ENCODE measurements around the gene CRTC1.
A peak's percentile ranks its signal among the peaks of the same experiment; 100 is the strongest.

The CRTC1 gene

DNA sequence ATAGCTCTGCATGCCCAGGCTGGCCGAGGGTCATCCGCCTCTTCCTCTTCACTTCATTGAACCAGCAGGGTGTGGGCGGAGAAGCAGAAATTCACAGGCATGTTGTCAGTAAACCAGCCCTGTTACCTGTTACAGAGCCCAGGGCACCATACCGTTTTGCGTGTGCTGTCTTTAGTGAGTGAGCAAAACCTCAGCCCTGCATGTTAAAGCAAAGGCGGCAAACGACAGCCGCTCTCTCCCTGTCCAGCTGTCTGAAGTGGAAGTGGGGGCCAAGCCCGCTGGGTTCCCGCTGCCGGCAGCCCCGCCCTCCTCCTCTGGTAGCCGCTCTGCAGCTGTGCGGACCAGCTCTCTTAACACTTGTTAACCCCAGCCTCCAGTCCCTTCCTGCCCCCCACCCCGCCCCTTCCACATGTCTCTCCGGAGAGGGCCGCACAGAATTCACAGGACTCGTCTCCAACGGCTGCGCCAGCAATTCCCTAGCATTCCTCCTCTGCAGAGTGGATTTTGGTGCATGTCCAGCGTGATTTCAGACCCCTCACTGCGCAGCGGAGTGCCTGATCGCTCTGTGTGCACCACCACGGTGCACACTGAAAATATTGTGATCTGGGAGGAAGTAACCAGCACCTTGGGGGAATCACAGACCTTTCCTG is 34.0 kb upstream of the CRTC1 start:
- Histone ChIP-seq H2AFZ (no peak overlapping the region), H3K36me3 (ENCODE audit: control insufficient read depth, insufficient read depth, low read length) (no peaks in the 10 kb centered on the region), H3K4me2 (ENCODE audit: low read length) (no peak overlapping the region), H3K27ac (peak overlapping the region; percentile 39), H3K9me3 (ENCODE audit: control insufficient read depth, low read length) (no peaks in the 10 kb centered on the region), H3K79me2 (peaks cover 33% of the 10 kb centered on the region), H3K4me1 (no peaks in the 10 kb centered on the region), H3K27me3 (ENCODE audit: control insufficient read depth, insufficient read depth, low read length) (no peaks in the 10 kb centered on the region), H3K4me3 (ENCODE audit: low read depth, low read length) (no peak overlapping the region), H3K9ac (no peak overlapping the region)
- TF ChIP-seq, protein P1, sequence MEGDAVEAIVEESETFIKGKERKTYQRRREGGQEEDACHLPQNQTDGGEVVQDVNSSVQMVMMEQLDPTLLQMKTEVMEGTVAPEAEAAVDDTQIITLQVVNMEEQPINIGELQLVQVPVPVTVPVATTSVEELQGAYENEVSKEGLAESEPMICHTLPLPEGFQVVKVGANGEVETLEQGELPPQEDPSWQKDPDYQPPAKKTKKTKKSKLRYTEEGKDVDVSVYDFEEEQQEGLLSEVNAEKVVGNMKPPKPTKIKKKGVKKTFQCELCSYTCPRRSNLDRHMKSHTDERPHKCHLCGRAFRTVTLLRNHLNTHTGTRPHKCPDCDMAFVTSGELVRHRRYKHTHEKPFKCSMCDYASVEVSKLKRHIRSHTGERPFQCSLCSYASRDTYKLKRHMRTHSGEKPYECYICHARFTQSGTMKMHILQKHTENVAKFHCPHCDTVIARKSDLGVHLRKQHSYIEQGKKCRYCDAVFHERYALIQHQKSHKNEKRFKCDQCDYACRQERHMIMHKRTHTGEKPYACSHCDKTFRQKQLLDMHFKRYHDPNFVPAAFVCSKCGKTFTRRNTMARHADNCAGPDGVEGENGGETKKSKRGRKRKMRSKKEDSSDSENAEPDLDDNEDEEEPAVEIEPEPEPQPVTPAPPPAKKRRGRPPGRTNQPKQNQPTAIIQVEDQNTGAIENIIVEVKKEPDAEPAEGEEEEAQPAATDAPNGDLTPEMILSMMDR (IDR thresholded peaks at IDR 0.05), result no peak

DNA sequence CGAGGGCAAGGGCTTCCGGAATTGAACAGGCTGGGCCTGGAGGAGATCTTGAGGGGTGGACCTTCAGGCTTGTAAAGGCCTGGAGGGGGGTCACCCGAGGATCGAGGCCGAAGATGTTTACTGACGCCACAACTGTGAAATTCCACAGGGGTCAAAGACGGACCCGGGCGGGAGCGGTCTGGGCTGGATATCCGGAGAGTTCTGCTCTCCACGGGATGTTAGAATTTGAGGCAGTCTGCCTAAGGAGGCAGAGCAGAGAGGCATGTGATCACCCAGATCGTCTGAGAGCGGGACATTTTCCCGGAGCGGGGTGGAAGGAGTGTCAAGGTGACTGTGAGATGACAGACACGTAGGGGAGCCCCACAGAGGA is 33.5 kb upstream of the CRTC1 start:
- Histone ChIP-seq H2AFZ (no peak overlapping the region), H3K9ac (no peak overlapping the region), H3K36me3 (ENCODE audit: control insufficient read depth, insufficient read depth, low read length) (no peaks in the 10 kb centered on the region), H3K27ac (peak overlapping the region; percentile 56), H3K79me2 (peaks cover 31% of the 10 kb centered on the region), H3K4me2 (ENCODE audit: low read length) (no peak overlapping the region), H3K9me3 (ENCODE audit: control insufficient read depth, low read length) (no peaks in the 10 kb centered on the region), H3K4me3 (ENCODE audit: low read depth, low read length) (no peak overlapping the region), H3K4me1 (no peaks in the 10 kb centered on the region), H3K27me3 (ENCODE audit: control insufficient read depth, insufficient read depth, low read length) (no peaks in the 10 kb centered on the region)
- TF ChIP-seq, protein P1 (IDR thresholded peaks at IDR 0.05), result no peak

DNA sequence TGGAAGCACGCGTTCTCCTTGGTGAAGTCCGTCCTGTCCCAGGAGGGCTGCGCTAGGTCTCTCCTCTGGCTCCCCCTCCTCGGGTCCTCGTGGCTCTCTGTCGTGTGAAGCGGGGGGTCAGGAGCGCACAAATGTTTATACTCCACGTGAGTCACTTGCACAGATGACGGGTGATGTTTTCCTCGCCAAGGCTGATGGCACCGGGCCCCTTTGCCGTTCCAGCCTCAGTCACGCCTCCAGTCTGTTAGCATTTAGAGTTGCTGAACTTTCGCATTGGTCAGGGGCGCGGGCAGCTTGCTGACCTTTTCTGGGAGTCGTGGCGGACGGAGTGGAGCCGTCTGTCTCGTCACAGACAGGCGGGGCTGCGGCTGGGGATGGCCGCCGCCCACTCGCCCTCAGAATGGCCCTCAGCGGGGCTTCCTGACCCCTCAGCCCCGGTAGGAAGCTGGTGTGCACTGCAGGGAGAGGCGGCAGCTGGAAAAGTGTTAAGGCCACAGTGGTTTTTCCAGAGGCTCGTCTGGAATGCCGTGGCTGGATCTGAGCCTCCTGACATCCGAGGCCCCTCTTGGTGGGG is 32.9 kb upstream of the CRTC1 start:
- TF ChIP-seq, protein P1 (IDR thresholded peaks at IDR 0.05), result no peak
- Histone ChIP-seq H3K9ac (no peak overlapping the region), H3K4me1 (no peaks in the 10 kb centered on the region), H3K79me2 (peaks cover 33% of the 10 kb centered on the region), H2AFZ (no peak overlapping the region), H3K4me2 (ENCODE audit: low read length) (no peak overlapping the region), H3K9me3 (ENCODE audit: control insufficient read depth, low read length) (no peaks in the 10 kb centered on the region), H3K4me3 (ENCODE audit: low read depth, low read length) (no peak overlapping the region), H3K36me3 (ENCODE audit: control insufficient read depth, insufficient read depth, low read length) (no peaks in the 10 kb centered on the region), H3K27ac (peak overlapping the region; percentile 56), H3K27me3 (ENCODE audit: control insufficient read depth, insufficient read depth, low read length) (no peaks in the 10 kb centered on the region)

DNA sequence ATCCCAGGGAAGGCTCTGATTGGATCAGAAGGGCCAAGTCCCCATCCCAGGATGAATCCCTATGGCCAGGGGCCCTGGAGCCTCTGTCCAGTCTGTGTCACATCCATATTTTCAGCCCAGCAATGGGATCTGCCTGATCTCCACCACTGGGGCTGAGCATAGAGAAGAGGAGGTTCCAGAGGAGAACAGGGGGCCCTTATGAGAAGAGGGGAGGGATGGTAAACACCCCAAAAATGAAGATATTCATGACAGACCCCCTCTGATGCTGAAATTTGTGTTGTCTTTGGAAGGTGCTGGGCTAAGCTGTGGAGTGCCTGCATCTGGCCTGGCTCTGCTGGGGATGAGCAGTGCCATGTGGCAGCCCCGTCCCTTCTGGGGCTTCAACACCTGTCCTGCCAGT is 32.2 kb upstream of the CRTC1 start:
- TF ChIP-seq, protein P1 (IDR thresholded peaks at IDR 0.05), result no peak
- H3K4me1 ChIP-seq, result no peaks in the 10 kb centered on the region
- H3K36me3 ChIP-seq (ENCODE audit: control insufficient read depth, insufficient read depth, low read length), result no peaks in the 10 kb centered on the region
- no peak overlapping the region for H3K4me2 ChIP-seq (ENCODE audit: low read length)
- peaks cover 37% of the 10 kb centered on the region for H3K79me2 ChIP-seq
- no peaks in the 10 kb centered on the region for H3K9me3 ChIP-seq (ENCODE audit: control insufficient read depth, low read length)
- no peaks in the 10 kb centered on the region for H3K27me3 ChIP-seq (ENCODE audit: control insufficient read depth, insufficient read depth, low read length)
- no peak overlapping the region for H3K4me3 ChIP-seq (ENCODE audit: low read depth, low read length)
- H3K9ac ChIP-seq, result no peak overlapping the region
- no peak overlapping the region for H3K27ac ChIP-seq
- H2AFZ ChIP-seq, result no peak overlapping the region

DNA sequence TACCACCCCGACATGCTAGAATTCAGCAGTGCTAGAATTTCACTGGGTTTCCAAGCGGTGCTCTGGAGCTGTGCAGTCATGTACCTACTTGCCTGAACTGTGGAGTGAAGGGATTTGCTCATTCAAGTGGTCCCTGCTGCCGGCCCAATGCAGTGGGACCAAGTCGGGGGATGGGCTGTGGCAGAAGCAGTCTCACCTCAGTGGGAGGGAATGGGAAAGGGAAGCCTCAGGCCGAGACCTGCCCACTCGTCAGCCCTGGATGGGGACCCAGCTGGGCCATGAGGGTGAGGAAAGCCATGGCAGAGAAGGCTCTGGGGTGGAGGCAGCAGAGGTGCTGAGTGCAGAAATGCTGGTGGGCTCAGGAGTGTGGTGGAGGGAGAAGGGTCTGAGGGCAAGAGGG is 31.7 kb upstream of the CRTC1 start:
- H3K36me3 ChIP-seq (ENCODE audit: control insufficient read depth, insufficient read depth, low read length), result no peaks in the 10 kb centered on the region
- no peaks in the 10 kb centered on the region for H3K4me1 ChIP-seq
- H3K9ac ChIP-seq, result no peak overlapping the region
- H3K4me2 ChIP-seq (ENCODE audit: low read length), result no peak overlapping the region
- no peak overlapping the region for H3K4me3 ChIP-seq (ENCODE audit: low read depth, low read length)
- H2AFZ ChIP-seq, result no peak overlapping the region
- no peak overlapping the region for H3K27ac ChIP-seq
- no peaks in the 10 kb centered on the region for H3K27me3 ChIP-seq (ENCODE audit: control insufficient read depth, insufficient read depth, low read length)
- TF ChIP-seq, protein P1 (IDR thresholded peaks at IDR 0.05), result no peak
- H3K79me2 ChIP-seq, result peaks cover 34% of the 10 kb centered on the region
- no peaks in the 10 kb centered on the region for H3K9me3 ChIP-seq (ENCODE audit: control insufficient read depth, low read length)
